WTC11 (cell line): ENCODE data around the gene EDA.

ENCODE experiments used
- CTCF ChIP-seq: fragments of 200-600 bp; IDR thresholded peaks from 2 replicates; pipeline ENCODE4 v1.8.0; 2022; ENCODE audit warnings: antibody characterized with exemption
- E2F1 ChIP-seq: sonication (generic); formaldehyde crosslinking; IDR thresholded peaks from 2 replicates; pipeline ENCODE4 v1.8.0; 2022; ENCODE audit warnings: mild to moderate bottlenecking, missing genetic modification reagents
- E2F4 ChIP-seq: sonication (generic); formaldehyde crosslinking; IDR thresholded peaks from 2 replicates; pipeline ENCODE4 v1.8.1; 2022; ENCODE audit warnings: low read depth, mild to moderate bottlenecking, moderate library complexity, missing genetic modification reagents, borderline replicate concordance
- ELF4 ChIP-seq: sonication (generic); formaldehyde crosslinking; IDR thresholded peaks from 2 replicates; pipeline ENCODE4 v1.8.1; 2022; ENCODE audit warnings: low read depth, mild to moderate bottlenecking, moderate library complexity, missing genetic modification reagents
- IRF2 ChIP-seq: sonication (generic); formaldehyde crosslinking; IDR thresholded peaks from 2 replicates; pipeline ENCODE4 v1.8.0; 2022; ENCODE audit warnings: low read depth, missing genetic modification reagents, borderline replicate concordance
- NR1H2 ChIP-seq: sonication (generic); formaldehyde crosslinking; IDR thresholded peaks from 2 replicates; pipeline ENCODE4 v1.9.0; 2021; ENCODE audit warnings: mild to moderate bottlenecking, moderate library complexity, missing genetic modification reagents

- TF ChIP-seq NR1H2 (no peak), E2F1 (CRISPR knock-in tag) (no peak), E2F4 (CRISPR knock-in tag) (no peak), ELF4 (CRISPR knock-in tag) (no peak), CTCF (no peak), IRF2 (CRISPR knock-in tag) (no peak)
These were observed 179.8 kb downstream of the EDA start for GRCh38 chrX:69795702-69796101.
